CD14-positive monocyte (primary cell): Measurements from ENCODE around the gene IL36RN. TPM values are rescaled to one million over a fixed set of nuclear protein-coding genes. Genes with fewer than 3 reads are reported as not detected.

ENCODE experiments used
- DNase-seq, 3 donors: peaks; one replicate each; pipeline ENCODE4 v3.0.0-alpha.2; 2011 to 2022
- H2AFZ ChIP-seq: 2 replicates; pipeline ENCODE4 v1.6.0; 2012; ENCODE audit warnings: mild to moderate bottlenecking, low read depth, low read length, inconsistent platforms; ENCODE audit not compliant: insufficient read depth, poor library complexity, severe bottlenecking
- H3K27ac ChIP-seq, 2 donors: 1 replicate in 1 of 2; 2 replicates in 1 of 2; pipeline ENCODE4 v1.5.1; 2012 to 2013; ENCODE audit warnings: low read length in 2 of 2, control low read depth in 1 of 2, inconsistent platforms in 1 of 2, low read depth in 1 of 2, mild to moderate bottlenecking in 1 of 2
- H3K27me3 ChIP-seq, 2 donors: one replicate each; pipeline versions ENCODE4 v1.6.0 to v1.6.1; 2011 to 2013; ENCODE audit warnings: low read length in 2 of 2; ENCODE audit not compliant: control insufficient read depth in 2 of 2, insufficient read depth in 2 of 2
- H3K36me3 ChIP-seq, 2 donors: replicated peaks in 1 of 2; 1 replicate in 1 of 2; 2 replicates in 1 of 2; pipeline versions ENCODE4 v1.5.1 to v1.6.1; 2012 to 2013; ENCODE audit warnings: low read length in 2 of 2, control low read depth in 1 of 2, inconsistent platforms in 1 of 2, mild to moderate bottlenecking in 1 of 2; ENCODE audit not compliant: insufficient read depth in 2 of 2, control insufficient read depth in 1 of 2
- H3K4me1 ChIP-seq, 2 donors: 1 replicate in 1 of 2; 2 replicates in 1 of 2; pipeline versions ENCODE4 v1.5.1 to v1.6.1; 2012 to 2013; ENCODE audit warnings: low read length in 2 of 2, control low read depth in 1 of 2, inconsistent platforms in 1 of 2, mild to moderate bottlenecking in 1 of 2, moderate library complexity in 1 of 2; ENCODE audit not compliant: insufficient read depth in 2 of 2, control insufficient read depth in 1 of 2
- H3K4me2 ChIP-seq: replicated peaks from 2 replicates; pipeline ENCODE3; 2012; ENCODE audit warnings: low read length, moderate library complexity, mild to moderate bottlenecking; ENCODE audit not compliant: poor library complexity, severe bottlenecking; ENCODE audit errors: extremely low read depth
- H3K4me3 ChIP-seq, 3 experiments: fragments of 200-600 bp in 1 of 3; sonication (generic) in 1 of 3; replicated peaks in 1 of 3; 1 replicate in 2 of 3; 2 replicates in 1 of 3; pipeline ENCODE4 v1.5.1; 2011 to 2013; ENCODE audit warnings: low read length in 3 of 3, mild to moderate bottlenecking in 3 of 3, control low read depth in 2 of 3, low read depth in 2 of 3, inconsistent platforms in 1 of 3, moderate library complexity in 1 of 3
- H3K79me2 ChIP-seq: 2 replicates; pipeline ENCODE4 v1.6.0; 2012; ENCODE audit warnings: mild to moderate bottlenecking, control low read depth, inconsistent platforms, low read length, moderate library complexity; ENCODE audit not compliant: insufficient read depth
- H3K9ac ChIP-seq: 2 replicates; pipeline ENCODE4 v1.6.0; 2017; ENCODE audit warnings: low read length, mild to moderate bottlenecking; ENCODE audit not compliant: insufficient read depth, poor library complexity, severe bottlenecking
- H3K9me3 ChIP-seq, 2 donors: replicated peaks in 1 of 2; 1 replicate in 1 of 2; 2 replicates in 1 of 2; pipeline versions ENCODE4 v1.5.1 to v1.6.1; 2012 to 2013; ENCODE audit warnings: low read length in 2 of 2, control low read depth in 1 of 2; ENCODE audit not compliant: control insufficient read depth in 1 of 2, insufficient read depth in 1 of 2
- H4K20me1 ChIP-seq: 2 replicates; pipeline ENCODE4 v1.6.0; 2012; ENCODE audit warnings: mild to moderate bottlenecking, low read length, control low read depth, moderate library complexity; ENCODE audit not compliant: insufficient read depth
- H3K27ac Mint-ChIP-seq, 7 donors: one replicate each; pipeline ENCODE4 v1.8.0; 2020; ENCODE audit warnings: mild to moderate bottlenecking in 7 of 7, mixed read lengths in 7 of 7, moderate library complexity in 6 of 7, inconsistent platforms in 2 of 7
- H3K27me3 Mint-ChIP-seq, 3 donors: one replicate each; pipeline ENCODE4 v1.8.0; 2021 to 2022; ENCODE audit warnings: low read depth in 3 of 3, mild to moderate bottlenecking in 3 of 3, mixed read lengths in 3 of 3, moderate library complexity in 3 of 3, inconsistent platforms in 1 of 3
- H3K36me3 Mint-ChIP-seq, 2 donors: one replicate each; pipeline ENCODE4 v1.8.0; 2020; ENCODE audit warnings: mixed read lengths in 2 of 2, inconsistent platforms in 1 of 2, mild to moderate bottlenecking in 1 of 2
- H3K4me1 Mint-ChIP-seq: one replicate; pipeline ENCODE4 v1.8.0; 2020; ENCODE audit warnings: mild to moderate bottlenecking, mixed read lengths
- H3K4me3 Mint-ChIP-seq, 2 donors: one replicate each; pipeline ENCODE4 v1.8.0; 2020; ENCODE audit warnings: mild to moderate bottlenecking in 2 of 2, mixed read lengths in 2 of 2, moderate library complexity in 1 of 2
- H3K9me3 Mint-ChIP-seq, 7 donors: one replicate each; pipeline ENCODE4 v1.8.0; 2020 to 2022; ENCODE audit warnings: mixed read lengths in 7 of 7, mild to moderate bottlenecking in 6 of 7, moderate library complexity in 6 of 7, inconsistent platforms in 2 of 7
- WGBS: methylation state at CpG from one replicate; pipeline ENCODE4 v1.1.5; 2013; ENCODE audit warnings: missing lambda C conversion rate; ENCODE audit not compliant: insufficient coverage; 5-methylcytosine and 5-hydroxymethylcytosine counted together
- intact Hi-C, 2 donors: fragments of 100-400 bp; cut with micrococcal nuclease; formaldehyde crosslinking; loops; one replicate each; pipeline versions ENCODE4 v1.15.0 to v1.15.1; 2023
- polyA plus RNA-seq, 3 donors: library from polyadenylated mRNA; depleted of rRNA in 1 of 3; unstranded in 2 of 3; stranded (reverse) in 1 of 3; fragments of 300-500 nt in 2 of 3; fragments of >200 nt in 1 of 3; fragmentation: Illumina TruSeq in 2 of 3; gene quantifications; 1 replicate in 2 of 3; 2 replicates in 1 of 3; pipeline ENCODE4 v1.2.3, GENCODE V29; 2012 to 2021
- TF ChIP-seq, protein P1 (sequence below): fragments of 200-600 bp; IDR thresholded peaks from one replicate; pipeline ENCODE4 v1.8.0; 2022; ENCODE audit warnings: antibody characterized with exemption, mild to moderate bottlenecking

Gene IL36RN
- polyA plus RNA-seq, 3 donors = not detected

GRCh38 chr2:113012436-113013335 lies 46.3 kb upstream of the IL36RN start:
- Histone ChIP-seq H3K9me3 (peaks cover 0 to 2% of the 10 kb centered on the region in 2 donors), H3K4me2 (no peak overlapping the region), H3K9ac (no peak overlapping the region), H3K79me2 (no peaks in the 10 kb centered on the region), H3K36me3 (no peaks in the 10 kb centered on the region), H3K27me3 (no peaks in the 10 kb centered on the region), H3K4me1 (no peaks in the 10 kb centered on the region), H4K20me1 (no peaks in the 10 kb centered on the region), H3K27ac (no peak overlapping the region), H3K4me3 (no peak overlapping the region), H2AFZ (no peak overlapping the region)
- no peak overlapping the region for H3K4me3 Mint-ChIP-seq
- H3K4me1 Mint-ChIP-seq = no peaks in the 10 kb centered on the region
- H3K27me3 Mint-ChIP-seq = peaks cover 4 to 7% (median 7%) of the 10 kb centered on the region in 3 donors
- H3K9me3 Mint-ChIP-seq = peaks cover 0 to 10% (median 2%) of the 10 kb centered on the region in 7 donors
- DNase-seq = no peak
- 50% methylated on average over 2 of the region's 8 CpGs for WGBS
- TF ChIP-seq, protein P1, sequence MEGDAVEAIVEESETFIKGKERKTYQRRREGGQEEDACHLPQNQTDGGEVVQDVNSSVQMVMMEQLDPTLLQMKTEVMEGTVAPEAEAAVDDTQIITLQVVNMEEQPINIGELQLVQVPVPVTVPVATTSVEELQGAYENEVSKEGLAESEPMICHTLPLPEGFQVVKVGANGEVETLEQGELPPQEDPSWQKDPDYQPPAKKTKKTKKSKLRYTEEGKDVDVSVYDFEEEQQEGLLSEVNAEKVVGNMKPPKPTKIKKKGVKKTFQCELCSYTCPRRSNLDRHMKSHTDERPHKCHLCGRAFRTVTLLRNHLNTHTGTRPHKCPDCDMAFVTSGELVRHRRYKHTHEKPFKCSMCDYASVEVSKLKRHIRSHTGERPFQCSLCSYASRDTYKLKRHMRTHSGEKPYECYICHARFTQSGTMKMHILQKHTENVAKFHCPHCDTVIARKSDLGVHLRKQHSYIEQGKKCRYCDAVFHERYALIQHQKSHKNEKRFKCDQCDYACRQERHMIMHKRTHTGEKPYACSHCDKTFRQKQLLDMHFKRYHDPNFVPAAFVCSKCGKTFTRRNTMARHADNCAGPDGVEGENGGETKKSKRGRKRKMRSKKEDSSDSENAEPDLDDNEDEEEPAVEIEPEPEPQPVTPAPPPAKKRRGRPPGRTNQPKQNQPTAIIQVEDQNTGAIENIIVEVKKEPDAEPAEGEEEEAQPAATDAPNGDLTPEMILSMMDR = no peak
- H3K36me3 Mint-ChIP-seq = no peaks in the 10 kb centered on the region
- H3K27ac Mint-ChIP-seq = no peak overlapping the region
- intact Hi-C loops = no loop called here

GRCh38 chr2:113013336-113013661 lies 45.7 kb upstream of the IL36RN start:
- Histone ChIP-seq H3K4me1 (no peaks in the 10 kb centered on the region), H3K9me3 (peaks cover 0 to 2% of the 10 kb centered on the region in 2 donors), H3K4me2 (no peak overlapping the region), H4K20me1 (no peaks in the 10 kb centered on the region), H3K36me3 (no peaks in the 10 kb centered on the region), H3K27ac (no peak overlapping the region), H3K27me3 (no peaks in the 10 kb centered on the region), H3K9ac (no peak overlapping the region), H3K4me3 (no peak overlapping the region), H2AFZ (no peak overlapping the region), H3K79me2 (no peaks in the 10 kb centered on the region)
- TF ChIP-seq, protein P1 = no peak
- Mint-ChIP-seq H3K9me3 (peaks cover 0 to 10% (median 2%) of the 10 kb centered on the region in 7 donors), H3K27me3 (peaks cover 4 to 7% (median 7%) of the 10 kb centered on the region in 3 donors), H3K36me3 (no peaks in the 10 kb centered on the region), H3K4me3 (no peak overlapping the region), H3K4me1 (no peaks in the 10 kb centered on the region), H3K27ac (no peak overlapping the region)
- intact Hi-C loops = no loop called here
- no peak for DNase-seq
- WGBS = no CpG with 5 or more reads among the region's 3 CpGs
